IPS-NIHi11 (cell line): ENCODE results near the gene C16orf90.
"Not testable (repeated sequence)": the region's sequence is repeated elsewhere in the genome, so short reads cannot be mapped to it uniquely, and the experiment has no call there.

ENCODE experiments used
- DNase-seq: peaks from one replicate; pipeline ENCODE4 v3.0.0; 2012; ENCODE audit warnings: mixed read lengths, low spot score

C16orf90 gene

GRCh38 chr16:3513892-3514583 lies 18.7 kb upstream of the C16orf90 start:
- no peak for DNase-seq

- DNase-seq = no peak
Observed at GRCh38 chr16:3511286-3512180, 16.2 kb upstream of the C16orf90 start.

DNA sequence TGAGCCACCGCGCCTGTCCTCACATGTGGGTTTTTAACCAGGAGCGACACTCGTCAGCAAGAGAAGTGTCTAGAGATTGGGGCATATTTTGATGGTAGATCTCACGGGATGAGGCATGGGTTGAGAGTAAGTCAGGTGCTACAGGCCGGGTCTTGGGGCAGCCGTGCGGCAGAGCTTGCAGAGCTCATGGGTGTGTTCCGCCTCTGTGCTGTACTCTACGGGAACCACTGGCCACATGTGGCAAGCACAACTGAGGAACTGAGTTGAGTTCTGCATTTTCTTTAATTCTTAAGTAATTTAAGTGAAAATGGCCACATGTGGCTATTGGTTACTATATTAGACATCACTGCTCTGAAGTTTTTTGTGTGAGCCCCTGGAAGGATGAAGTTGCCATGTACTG lies 15.1 kb upstream of the C16orf90 start:
- no peak for DNase-seq

DNA sequence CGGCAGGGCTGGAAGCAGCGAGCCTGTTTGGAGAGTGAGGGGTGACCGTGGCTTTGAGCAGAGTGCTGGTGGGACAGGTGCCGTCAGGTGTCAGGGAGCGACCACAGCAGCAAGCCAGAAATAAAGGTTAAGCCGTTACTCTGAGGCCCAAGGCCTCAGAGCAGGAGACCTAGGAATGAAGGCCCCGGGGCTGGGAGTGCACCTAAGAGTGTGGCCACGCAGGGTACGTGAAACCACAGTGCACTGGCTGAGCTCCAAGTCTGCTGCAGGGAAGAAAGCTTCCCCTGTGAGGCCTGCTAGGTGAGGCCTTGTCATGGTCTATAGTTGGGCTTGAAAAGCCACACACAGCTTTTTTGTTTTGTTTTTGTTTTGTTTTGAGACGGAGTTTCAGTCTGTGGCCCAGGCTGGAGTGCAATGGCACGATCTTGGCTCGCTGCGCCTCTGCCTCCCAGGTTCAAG lies 14.2 kb upstream of the C16orf90 start:
- no peak for DNase-seq

GRCh38 chr16:3508736-3509135 lies 13.4 kb upstream of the C16orf90 start:
- no peak for DNase-seq

- no peak for DNase-seq
Observed at GRCh38 chr16:3503523-3503922, 8.2 kb upstream of the C16orf90 start.

GRCh38 chr16:3501783-3502400 lies 6.6 kb upstream of the C16orf90 start:
- DNase-seq = no peak

DNA sequence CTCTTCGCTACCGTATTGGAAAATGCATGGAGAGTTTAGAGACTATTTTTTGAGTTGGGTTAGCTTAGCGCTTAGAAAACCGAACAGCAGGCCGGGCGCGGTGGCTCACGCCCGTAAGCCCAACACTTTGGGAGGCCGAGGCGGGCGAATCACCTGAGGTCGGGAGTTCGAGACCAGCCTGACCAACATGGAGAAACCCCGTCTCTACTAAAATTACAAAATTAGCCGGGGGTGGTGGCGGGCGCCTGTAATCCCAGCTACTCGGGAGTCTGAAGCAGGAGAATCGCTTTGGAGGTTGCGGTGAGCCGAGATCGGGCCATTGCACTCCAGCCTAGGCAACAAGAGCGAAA lies 6.1 kb upstream of the C16orf90 start:
- DNase-seq = not testable (repeated sequence)

DNA sequence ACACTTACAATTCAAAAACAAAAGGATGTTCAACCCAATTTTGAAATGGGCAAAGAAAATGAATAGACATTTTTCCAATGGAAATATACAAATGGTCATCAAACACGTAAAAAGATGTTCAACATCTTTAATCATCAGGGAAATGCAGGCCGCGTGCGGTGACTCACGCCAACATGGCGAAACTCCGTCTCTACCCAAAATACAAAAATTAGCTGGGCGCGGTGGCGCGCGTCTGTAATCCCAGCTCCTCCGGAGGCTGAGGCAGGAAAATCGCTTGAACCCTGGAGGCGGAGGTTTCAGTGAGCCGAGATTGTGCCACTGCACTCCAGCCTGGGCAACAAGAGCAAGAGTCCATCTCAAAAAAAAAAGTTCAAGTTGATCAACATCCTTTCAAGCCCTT lies 3.7 kb upstream of the C16orf90 start:
- no peak for DNase-seq

DNA sequence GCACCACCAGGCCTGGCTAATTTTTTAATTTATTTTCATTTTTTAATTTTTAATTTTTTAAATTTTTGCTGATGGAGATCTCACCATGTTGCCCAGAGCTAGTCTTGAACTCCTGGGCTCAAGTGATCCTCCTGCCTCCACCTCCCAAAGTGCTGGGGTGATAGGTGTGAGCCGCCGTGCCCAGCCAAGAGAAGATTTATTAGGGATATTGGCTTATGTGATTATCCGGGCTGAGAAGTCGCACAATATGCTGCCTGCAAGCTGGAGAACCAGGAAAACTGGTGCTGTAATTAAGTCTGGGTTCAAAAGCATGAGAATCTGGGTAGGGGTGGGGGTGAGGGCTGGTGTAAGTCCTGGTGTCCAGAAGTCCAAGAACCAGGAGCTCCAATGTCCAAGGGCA lies 2.5 kb upstream of the C16orf90 start:
- no peak for DNase-seq

DNA sequence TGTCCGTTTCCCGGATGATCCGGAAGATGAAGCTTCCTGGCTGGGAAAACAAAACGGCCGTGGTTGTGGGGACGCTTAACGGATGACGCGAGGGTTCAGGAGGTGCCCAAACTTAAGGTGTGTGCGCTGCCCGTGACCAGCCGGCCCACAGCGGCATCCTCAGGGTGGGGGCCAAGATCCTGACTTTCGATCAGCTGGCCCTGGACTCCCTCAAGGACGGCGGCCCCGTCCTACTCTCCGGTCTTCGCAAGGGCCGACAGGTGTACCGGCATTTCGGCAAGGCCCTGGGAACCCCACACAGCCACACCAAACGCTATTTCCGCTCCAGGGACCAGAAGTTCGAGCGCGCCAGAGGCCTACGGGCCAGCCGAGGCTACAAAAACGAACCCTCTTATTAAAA lies 1.1 kb upstream of the C16orf90 start:
- DNase-seq = no peak

- no peak for DNase-seq
Observed at GRCh38 chr16:3494386-3494973, 809 bp downstream of the C16orf90 start.

DNA sequence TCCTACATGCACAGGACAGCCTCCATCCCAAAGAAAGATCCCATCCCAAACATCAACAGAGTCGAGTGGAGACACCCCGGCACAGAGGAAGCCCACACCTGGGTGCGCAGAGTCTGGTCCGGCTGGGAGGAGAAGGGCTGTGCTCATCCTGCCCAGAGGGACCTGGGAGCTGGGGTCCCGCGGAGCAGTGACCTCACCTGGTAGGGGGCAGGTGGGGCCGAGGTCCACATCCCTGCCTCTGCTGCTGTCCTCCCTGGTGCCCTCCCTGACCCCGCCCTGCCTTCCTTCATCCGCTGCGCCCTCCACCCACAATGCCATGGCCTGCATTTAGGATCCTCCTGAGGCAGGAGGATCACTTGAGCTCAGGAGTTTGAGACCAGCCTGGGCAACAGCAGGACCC lies 2.9 kb downstream of the C16orf90 start:
- no peak for DNase-seq

GRCh38 chr16:3490911-3491629 lies 4.2 kb downstream of the C16orf90 start:
- peak; percentile 55 for DNase-seq

- no peak for DNase-seq
Observed at GRCh38 chr16:3488801-3489200, 6.5 kb downstream of the C16orf90 start.

- DNase-seq = no peak
Observed at GRCh38 chr16:3487521-3488410, 7.5 kb downstream of the C16orf90 start.

DNA sequence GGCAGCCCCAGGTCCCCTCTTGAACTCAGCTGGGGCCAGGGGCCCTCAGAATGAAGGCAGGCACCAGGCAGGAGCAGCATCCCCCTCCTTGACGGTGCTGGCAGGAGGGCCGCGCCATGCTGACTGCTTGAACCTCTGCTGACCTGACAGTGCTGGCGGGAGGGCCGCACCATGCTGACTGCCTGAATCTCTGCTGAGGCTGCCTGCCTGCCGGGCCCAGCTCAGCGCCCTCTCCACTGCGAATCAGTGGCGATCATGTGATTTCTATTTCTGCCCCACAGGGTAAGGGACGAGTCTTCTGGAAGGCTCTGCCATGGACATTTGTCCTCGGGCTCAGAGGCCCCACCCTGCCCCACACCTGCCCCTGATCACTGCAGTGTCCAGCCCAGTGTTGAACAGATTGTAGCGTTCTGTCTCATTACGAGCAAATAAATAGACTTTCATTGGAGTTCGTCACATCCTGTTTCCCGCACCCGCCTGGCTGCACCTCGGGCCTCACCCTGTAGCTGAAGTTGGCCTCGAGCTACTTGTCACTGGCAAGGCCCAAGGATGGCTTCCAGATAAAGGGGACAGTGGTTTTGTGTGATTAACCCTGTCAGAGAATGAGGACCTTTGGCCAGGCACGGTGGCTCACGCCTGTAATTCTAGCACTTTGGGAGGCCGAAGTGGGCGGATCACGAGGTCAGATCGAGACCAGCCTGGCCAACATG lies 8.6 kb downstream of the C16orf90 start:
- no peak for DNase-seq

GRCh38 chr16:3485821-3486505 lies 9.3 kb downstream of the C16orf90 start:
- no peak for DNase-seq

GRCh38 chr16:3485097-3485745 lies 10.1 kb downstream of the C16orf90 start:
- DNase-seq = no peak
